Peyer's patch (tissue), 4 donors: ENCODE measurements around the gene GAL3ST1.

Source experiments
- POLR2A ChIP-seq, 2 donors: fragments of 450-650 bp; IDR thresholded peaks; one replicate each; pipeline ENCODE4 v1.5.1; 2017; ENCODE audit warnings: antibody characterized with exemption in 2 of 2, mild to moderate bottlenecking in 2 of 2, moderate library complexity in 2 of 2
- TF ChIP-seq, protein P1 (sequence below), 6 experiments: fragments of 450-650 bp in 4 of 6; fragments of 200-600 bp in 2 of 6; sonication (generic) in 1 of 6; IDR thresholded peaks; one replicate each; pipeline ENCODE4 v1.5.1; 2017 to 2019; ENCODE audit warnings: antibody characterized with exemption in 6 of 6, mild to moderate bottlenecking in 3 of 6, moderate library complexity in 1 of 6

DNA sequence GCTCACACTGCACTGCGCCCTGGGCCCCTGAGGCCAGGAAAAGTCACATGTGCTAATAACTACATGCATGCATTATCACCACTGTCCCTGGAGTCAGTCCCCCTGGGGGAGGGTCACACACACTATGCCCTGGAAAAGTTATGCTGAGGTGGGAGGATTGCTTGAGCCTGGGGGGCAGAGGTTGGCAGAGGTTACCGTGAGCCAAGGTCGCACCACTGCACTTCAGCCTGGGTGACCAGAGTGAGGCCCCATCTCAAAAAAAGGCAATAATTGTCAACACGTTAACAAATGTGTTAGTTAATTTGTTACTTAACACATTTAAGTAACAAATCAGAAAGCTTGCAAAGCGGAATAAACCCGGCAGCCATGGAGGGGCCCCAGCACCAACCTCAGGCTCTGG is 14.6 kb downstream of the GAL3ST1 start:
- TF ChIP-seq POLR2A (IDR thresholded peaks at IDR 0.05), result no peak
- TF ChIP-seq, protein P1, sequence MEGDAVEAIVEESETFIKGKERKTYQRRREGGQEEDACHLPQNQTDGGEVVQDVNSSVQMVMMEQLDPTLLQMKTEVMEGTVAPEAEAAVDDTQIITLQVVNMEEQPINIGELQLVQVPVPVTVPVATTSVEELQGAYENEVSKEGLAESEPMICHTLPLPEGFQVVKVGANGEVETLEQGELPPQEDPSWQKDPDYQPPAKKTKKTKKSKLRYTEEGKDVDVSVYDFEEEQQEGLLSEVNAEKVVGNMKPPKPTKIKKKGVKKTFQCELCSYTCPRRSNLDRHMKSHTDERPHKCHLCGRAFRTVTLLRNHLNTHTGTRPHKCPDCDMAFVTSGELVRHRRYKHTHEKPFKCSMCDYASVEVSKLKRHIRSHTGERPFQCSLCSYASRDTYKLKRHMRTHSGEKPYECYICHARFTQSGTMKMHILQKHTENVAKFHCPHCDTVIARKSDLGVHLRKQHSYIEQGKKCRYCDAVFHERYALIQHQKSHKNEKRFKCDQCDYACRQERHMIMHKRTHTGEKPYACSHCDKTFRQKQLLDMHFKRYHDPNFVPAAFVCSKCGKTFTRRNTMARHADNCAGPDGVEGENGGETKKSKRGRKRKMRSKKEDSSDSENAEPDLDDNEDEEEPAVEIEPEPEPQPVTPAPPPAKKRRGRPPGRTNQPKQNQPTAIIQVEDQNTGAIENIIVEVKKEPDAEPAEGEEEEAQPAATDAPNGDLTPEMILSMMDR (IDR thresholded peaks at IDR 0.05), result no peak
